Panc1 (cell line): ENCODE results near the gene NINJ2. TPM values are rescaled to one million over a fixed set of nuclear protein-coding genes. Genes with fewer than 3 reads are reported as not detected.

Source experiments
- ATAC-seq: fragments of 200-7000 bp; cut with Tn5 transposase; 2 replicates; pipeline ENCODE4 v1.9.1; 2020; ENCODE audit warnings: mild to moderate bottlenecking, moderate library complexity
- BruUV-seq: library from RNA; stranded (reverse); fragments of 400-500 nt; replicated peaks from 2 replicates; lab custom pipeline; 2021; lab: Mats Ljungman, UMichigan
- CTCF ChIA-PET: fragments of 300-600 bp; sonication (Branson Sonifier 250); formaldehyde crosslinking; loops from one replicate; lab custom pipeline; 2022; ENCODE audit warnings: antibody characterized with exemption; lab: Charles Lee
- POLR2A ChIA-PET: fragments of 300-600 bp; sonication (Branson Sonifier 250); formaldehyde crosslinking; loops from one replicate; lab custom pipeline; 2022; ENCODE audit warnings: antibody characterized with exemption; lab: Charles Lee
- DNase-seq: peaks from one replicate; pipeline ENCODE4 v3.0.0-alpha.2; 2010; ENCODE audit warnings: low read depth, low spot score
- H3K27ac ChIP-seq: 2 replicates; pipeline ENCODE4 v1.5.1; 2011; ENCODE audit warnings: mild to moderate bottlenecking, low read length, inconsistent platforms
- H3K27me3 ChIP-seq: fragments of 200-500 bp; sonication (Bioruptor generic); 2 replicates; pipeline ENCODE4 v1.6.0; 2014; ENCODE audit warnings: low read length, inconsistent platforms; ENCODE audit not compliant: control insufficient read depth, insufficient read depth
- H3K36me3 ChIP-seq: fragments of 200-500 bp; sonication (Bioruptor generic); 2 replicates; pipeline ENCODE4 v1.5.1; 2014; ENCODE audit warnings: inconsistent platforms, mild to moderate bottlenecking, low read length, moderate library complexity; ENCODE audit not compliant: control insufficient read depth, insufficient read depth
- H3K4me1 ChIP-seq: 2 replicates; pipeline ENCODE4 v1.5.1; 2011; ENCODE audit warnings: inconsistent platforms, mild to moderate bottlenecking, low read length, moderate library complexity; ENCODE audit not compliant: control insufficient read depth, insufficient read depth
- H3K4me3 ChIP-seq, 2 experiments: 2 replicates each; pipeline ENCODE4 v1.5.1; 2011 to 2012; ENCODE audit warnings: low read depth in 2 of 2, low read length in 2 of 2, mild to moderate bottlenecking in 2 of 2, inconsistent platforms in 1 of 2, moderate library complexity in 1 of 2
- H3K9me3 ChIP-seq: fragments of 200-500 bp; sonication (Bioruptor generic); 2 replicates; pipeline ENCODE4 v1.5.1; 2014; ENCODE audit warnings: low read depth, mild to moderate bottlenecking, inconsistent platforms, low read length, moderate library complexity; ENCODE audit not compliant: control insufficient read depth, insufficient read depth
- POLR2AphosphoS5 ChIP-seq: IDR thresholded peaks from 2 replicates; pipeline ENCODE4 v1.6.1; 2012; ENCODE audit warnings: mild to moderate bottlenecking, low read depth, low read length, moderate library complexity
- SIN3A ChIP-seq: IDR thresholded peaks from 2 replicates; pipeline ENCODE4 v1.6.1; 2012; ENCODE audit warnings: low read depth, mild to moderate bottlenecking, low read length, moderate library complexity, borderline replicate concordance; ENCODE audit not compliant: insufficient read depth
- TCF7L2 ChIP-seq: IDR thresholded peaks from 2 replicates; pipeline ENCODE4 v1.6.1; 2011; ENCODE audit warnings: mild to moderate bottlenecking, low read depth, low read length, inconsistent platforms
- in situ Hi-C: cut with HindIII; loops from 2 replicates; pipeline ENCODE4 v1.10.0; 2016; ENCODE audit warnings: low sequenced_read_pairs, low pct_unique_long_range_greater_than_20kb
- intact Hi-C: fragments of 100-400 bp; cut with micrococcal nuclease; formaldehyde crosslinking; loops from one replicate; pipeline ENCODE4 v1.10.0; 2022; ENCODE audit not compliant: unreplicated experiment
- total RNA-seq: library from RNA; stranded (reverse); gene quantifications from one replicate; pipeline ENCODE4 v1.2.1, GENCODE V29; 2021; ENCODE audit not compliant: unreplicated experiment
- TF ChIP-seq, protein P1 (sequence below), 2 experiments: IDR thresholded peaks; 2 replicates each; pipeline ENCODE4 v1.6.1; 2011 to 2012; ENCODE audit warnings: low read depth in 2 of 2, control low read depth in 1 of 2, low read length in 1 of 2, mild to moderate bottlenecking in 1 of 2, moderate library complexity in 1 of 2; ENCODE audit not compliant: insufficient read depth in 1 of 2
- TF ChIP-seq, protein P2 (sequence below): fragments of 450-650 bp; IDR thresholded peaks from 2 replicates; pipeline ENCODE4 v1.5.1; 2017; ENCODE audit warnings: mild to moderate bottlenecking

NINJ2 gene
- total RNA-seq, 1 experiment from 2014 or later, result 1.9 TPM

DNA sequence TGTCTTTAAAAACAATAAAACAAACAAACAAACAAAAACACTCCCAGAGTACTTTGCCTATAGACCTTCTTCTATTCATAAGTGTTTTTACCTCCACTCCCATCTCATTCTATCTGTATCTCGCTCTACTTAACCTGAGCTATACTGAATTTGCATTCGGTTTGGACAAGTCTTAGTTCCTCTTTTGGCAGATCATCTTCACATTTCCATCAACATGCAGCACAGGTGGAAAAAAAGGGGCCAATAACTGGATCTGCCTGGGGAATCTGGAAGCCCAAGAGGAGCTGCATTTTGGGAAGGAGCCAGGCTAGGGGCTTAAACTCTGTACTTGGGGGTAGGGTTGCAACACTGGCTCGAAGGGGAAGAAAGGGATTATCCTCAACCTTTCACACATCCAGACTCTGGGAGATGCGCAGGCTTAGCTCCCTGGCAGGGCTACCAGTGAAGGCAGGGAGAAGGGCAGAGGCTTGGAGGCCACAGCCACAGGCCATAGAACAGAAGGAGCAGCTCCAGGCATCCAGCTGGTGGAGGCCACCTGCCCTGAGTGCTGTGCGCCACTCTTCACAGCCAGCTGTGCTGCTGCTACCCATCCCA lies 4.1 kb downstream of the NINJ2 start:
- no peak for TF ChIP-seq POLR2AphosphoS5
- no peak for TF ChIP-seq SIN3A
- TF ChIP-seq, protein P1, sequence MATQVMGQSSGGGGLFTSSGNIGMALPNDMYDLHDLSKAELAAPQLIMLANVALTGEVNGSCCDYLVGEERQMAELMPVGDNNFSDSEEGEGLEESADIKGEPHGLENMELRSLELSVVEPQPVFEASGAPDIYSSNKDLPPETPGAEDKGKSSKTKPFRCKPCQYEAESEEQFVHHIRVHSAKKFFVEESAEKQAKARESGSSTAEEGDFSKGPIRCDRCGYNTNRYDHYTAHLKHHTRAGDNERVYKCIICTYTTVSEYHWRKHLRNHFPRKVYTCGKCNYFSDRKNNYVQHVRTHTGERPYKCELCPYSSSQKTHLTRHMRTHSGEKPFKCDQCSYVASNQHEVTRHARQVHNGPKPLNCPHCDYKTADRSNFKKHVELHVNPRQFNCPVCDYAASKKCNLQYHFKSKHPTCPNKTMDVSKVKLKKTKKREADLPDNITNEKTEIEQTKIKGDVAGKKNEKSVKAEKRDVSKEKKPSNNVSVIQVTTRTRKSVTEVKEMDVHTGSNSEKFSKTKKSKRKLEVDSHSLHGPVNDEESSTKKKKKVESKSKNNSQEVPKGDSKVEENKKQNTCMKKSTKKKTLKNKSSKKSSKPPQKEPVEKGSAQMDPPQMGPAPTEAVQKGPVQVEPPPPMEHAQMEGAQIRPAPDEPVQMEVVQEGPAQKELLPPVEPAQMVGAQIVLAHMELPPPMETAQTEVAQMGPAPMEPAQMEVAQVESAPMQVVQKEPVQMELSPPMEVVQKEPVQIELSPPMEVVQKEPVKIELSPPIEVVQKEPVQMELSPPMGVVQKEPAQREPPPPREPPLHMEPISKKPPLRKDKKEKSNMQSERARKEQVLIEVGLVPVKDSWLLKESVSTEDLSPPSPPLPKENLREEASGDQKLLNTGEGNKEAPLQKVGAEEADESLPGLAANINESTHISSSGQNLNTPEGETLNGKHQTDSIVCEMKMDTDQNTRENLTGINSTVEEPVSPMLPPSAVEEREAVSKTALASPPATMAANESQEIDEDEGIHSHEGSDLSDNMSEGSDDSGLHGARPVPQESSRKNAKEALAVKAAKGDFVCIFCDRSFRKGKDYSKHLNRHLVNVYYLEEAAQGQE (IDR thresholded peaks at IDR 0.05; ENCODE audit: insufficient read depth in 1 of 2, low read depth in 2 of 2, low read length in 1 of 2), result no peak
- TF ChIP-seq, protein P2, sequence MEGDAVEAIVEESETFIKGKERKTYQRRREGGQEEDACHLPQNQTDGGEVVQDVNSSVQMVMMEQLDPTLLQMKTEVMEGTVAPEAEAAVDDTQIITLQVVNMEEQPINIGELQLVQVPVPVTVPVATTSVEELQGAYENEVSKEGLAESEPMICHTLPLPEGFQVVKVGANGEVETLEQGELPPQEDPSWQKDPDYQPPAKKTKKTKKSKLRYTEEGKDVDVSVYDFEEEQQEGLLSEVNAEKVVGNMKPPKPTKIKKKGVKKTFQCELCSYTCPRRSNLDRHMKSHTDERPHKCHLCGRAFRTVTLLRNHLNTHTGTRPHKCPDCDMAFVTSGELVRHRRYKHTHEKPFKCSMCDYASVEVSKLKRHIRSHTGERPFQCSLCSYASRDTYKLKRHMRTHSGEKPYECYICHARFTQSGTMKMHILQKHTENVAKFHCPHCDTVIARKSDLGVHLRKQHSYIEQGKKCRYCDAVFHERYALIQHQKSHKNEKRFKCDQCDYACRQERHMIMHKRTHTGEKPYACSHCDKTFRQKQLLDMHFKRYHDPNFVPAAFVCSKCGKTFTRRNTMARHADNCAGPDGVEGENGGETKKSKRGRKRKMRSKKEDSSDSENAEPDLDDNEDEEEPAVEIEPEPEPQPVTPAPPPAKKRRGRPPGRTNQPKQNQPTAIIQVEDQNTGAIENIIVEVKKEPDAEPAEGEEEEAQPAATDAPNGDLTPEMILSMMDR, result no peak
- no peak for TF ChIP-seq TCF7L2
- BruUV-seq, result no TSS peak
- Histone ChIP-seq H3K9me3 (no peaks in the 10 kb centered on the region), H3K4me1 (peaks cover 9% of the 10 kb centered on the region), H3K4me3 (no peak overlapping the region), H3K36me3 (no peaks in the 10 kb centered on the region), H3K27me3 (no peaks in the 10 kb centered on the region), H3K27ac (no peak overlapping the region)
- ChIA-PET CTCF (interaction anchor here (0.5 kb wide), 1 partner anchor 13 kb away, joined by 4 read pairs; no protein-coding TSS in a partner anchor), POLR2A (interaction anchor here (0.7 kb wide), 1 partner anchor 10 kb away, joined by 18 read pairs; no protein-coding TSS in a partner anchor)
- DNase-seq, result no peak
- in situ Hi-C loops (no loop called here), intact Hi-C loops (no loop called here)
- no peak for ATAC-seq

- intact Hi-C loops (no loop called here), in situ Hi-C loops (no loop called here)
- Histone ChIP-seq H3K27ac (no peak overlapping the region; the same call in 1 of the 2 replicates), H3K36me3 (no peaks in the 10 kb centered on the region), H3K9me3 (no peaks in the 10 kb centered on the region), H3K27me3 (no peaks in the 10 kb centered on the region), H3K4me1 (peaks cover 12% of the 10 kb centered on the region), H3K4me3 (no peak overlapping the region)
- no peak for TF ChIP-seq SIN3A
- TF ChIP-seq, protein P1 (IDR thresholded peaks at IDR 0.05; ENCODE audit: insufficient read depth in 1 of 2, low read depth in 2 of 2, low read length in 1 of 2), result no peak
- no peak for TF ChIP-seq POLR2AphosphoS5
- no peak for TF ChIP-seq TCF7L2
- TF ChIP-seq, protein P2, result no peak
- no peak for DNase-seq
- ChIA-PET CTCF (no interaction called here), POLR2A (no interaction called here)
- ATAC-seq, result no peak
- no TSS peak for BruUV-seq
These were observed 12.3 kb downstream of the NINJ2 start for GRCh38 chr12:650983-651382.
